Posterior vena cava (tissue), 2 donors: ENCODE measurements around the gene HEATR9. TPM values are rescaled to one million over a fixed set of nuclear protein-coding genes. Genes with fewer than 3 reads are reported as not detected.
A peak's percentile ranks its signal among the peaks of the same experiment; 100 is the strongest.

ENCODE experiments used
- DNase-seq: peaks from one replicate; pipeline ENCODE4 v3.0.0-alpha.2; 2020; ENCODE audit warnings: low spot score
- intact Hi-C, 2 donors: fragments of 100-400 bp; cut with DNase I; formaldehyde crosslinking; loops; one replicate each; pipeline versions ENCODE4 v1.14.1 to v1.14.2; 2022 to 2023
- total RNA-seq, 2 donors: library from RNA; stranded (reverse); fragmentation: NEBNext Ultra II Directional; extraction: Animal tissue kit (Norgen Biotek cat#: 25700); gene quantifications; one replicate each; pipeline ENCODE4 v1.2.1, GENCODE V29; 2021
- donor health status: DM: yes; HTN: yes; CAD: no.
- donor health status: DM: yes; HTN: yes; CAD: no.

Gene HEATR9
- total RNA-seq, 2 donors from 2014 or later: not detected

GRCh38 chr17:35821308-35821707 lies 47.4 kb downstream of the HEATR9 start:
- intact Hi-C loops: no loop called here
- no peak for DNase-seq

GRCh38 chr17:35819455-35819854 lies 49.2 kb downstream of the HEATR9 start:
- DNase-seq: no peak
- intact Hi-C loops: no loop called here

- no peak for DNase-seq
- intact Hi-C loops: no loop called here
These were observed 51.5 kb downstream of the HEATR9 start for GRCh38 chr17:35817196-35817595.

GRCh38 chr17:35816723-35817122 lies 52.0 kb downstream of the HEATR9 start:
- intact Hi-C loops: no loop called here
- DNase-seq: no peak

GRCh38 chr17:35812456-35812855 lies 56.2 kb downstream of the HEATR9 start:
- intact Hi-C loops: no loop called here
- DNase-seq: no peak

- no peak for DNase-seq
- intact Hi-C loops: no loop called here
These were observed 56.9 kb downstream of the HEATR9 start for GRCh38 chr17:35811759-35812158.

GRCh38 chr17:35809855-35810461 lies 58.7 kb downstream of the HEATR9 start:
- DNase-seq: no peak
- intact Hi-C loops: loop anchor here in 1 of 2 donors (10.0 kb wide), 1 partner anchor 225 kb away; the partner anchor contains the start of gene AP2B1

- intact Hi-C loops: loop anchor here in 1 of 2 donors (10.0 kb wide), 1 partner anchor 224 kb away; the partner anchor contains the start of gene AP2B1
- peak; percentile 98 for DNase-seq
These were observed 59.5 kb downstream of the HEATR9 start, which contains the start of gene TAF15 for GRCh38 chr17:35808962-35809854. TAF15 (plus strand) TSS chr17:35809484; CDS start chr17:35809570, 86 bp downstream.

GRCh38 chr17:35808240-35808961 lies 60.3 kb downstream of the HEATR9 start:
- intact Hi-C loops: loop anchor here in 1 of 2 donors (10.0 kb wide), 1 partner anchor 224 kb away; the partner anchor contains the start of gene AP2B1
- DNase-seq: no peak

- intact Hi-C loops: loop anchor here in 1 of 2 donors (10.0 kb wide), 1 partner anchor 223 kb away; the partner anchor contains the start of gene AP2B1
- DNase-seq: no peak
These were observed 61.1 kb downstream of the HEATR9 start for GRCh38 chr17:35807371-35808144.

Other genes with a start within 250 kb of the HEATR9 start
- 1 to 10 TPM; 1.1 to 2.3 TPM for gene RASL10B, start 137.3 kb downstream of the HEATR9 start, total RNA-seq
- gene GAS2L2, start 115.7 kb downstream of the HEATR9 start, total RNA-seq: not detected
- not detected for gene C17orf50, start 108.0 kb downstream of the HEATR9 start, total RNA-seq
- gene MMP28, start 73.2 kb downstream of the HEATR9 start, total RNA-seq: 10 to 100 TPM in 1 of 2 donors, 1 to 10 TPM in 1; 8.8 to 18.2 TPM
- gene TAF15, start 59.4 kb downstream of the HEATR9 start, total RNA-seq: 100 to 1,000 TPM; 121 to 129 TPM
- 1 to 10 TPM; 2.1 to 3.2 TPM for gene CCL5, start 11.5 kb upstream of the HEATR9 start, total RNA-seq
- gene RDM1, start 61.9 kb upstream of the HEATR9 start, total RNA-seq: not detected
- gene LYZL6, start 74.8 kb upstream of the HEATR9 start, total RNA-seq: not detected
- under 1 TPM in 1 of 2 donors, not detected in 1; 0.69 TPM for gene CCL16, start 112.6 kb upstream of the HEATR9 start, total RNA-seq
- gene CCL14, start 117.8 kb upstream of the HEATR9 start, total RNA-seq: 100 to 1,000 TPM in 1 of 2 donors, 10 to 100 TPM in 1; 22.6 to 104 TPM
- gene CCL15, start 132.7 kb upstream of the HEATR9 start, total RNA-seq: not detected
- 1 to 10 TPM; 2.5 to 2.6 TPM for gene CCL23, start 149.1 kb upstream of the HEATR9 start, total RNA-seq
- 10 to 100 TPM in 1 of 2 donors, 1 to 10 TPM in 1; 3.2 to 28.5 TPM for gene CCL18, start 195.4 kb upstream of the HEATR9 start, total RNA-seq
- 1 to 10 TPM; 2.0 to 2.6 TPM for gene CCL3, start 221.3 kb upstream of the HEATR9 start, total RNA-seq
- 1 to 10 TPM; 2.3 to 2.6 TPM for gene CCL4, start 234.9 kb upstream of the HEATR9 start, total RNA-seq